CD4-positive, alpha-beta T cell treated with Interleukin-6 for 4 hours (primary cell): ENCODE results near the gene SELP.
"Not testable (repeated sequence)": the region's sequence is repeated elsewhere in the genome, so short reads cannot be mapped to it uniquely, and the experiment has no call there.

Source experiments
- DNase-seq: peaks from one replicate; pipeline ENCODE4 v3.0.0-alpha.2; 2020; ENCODE audit warnings: mixed read lengths

The SELP gene

GRCh38 chr1:169630006-169630405 is at the start of gene SELP:
SELP (minus strand) TSS chr1:169630124; CDS start chr1:169630074, 50 bp downstream.
- no peak for DNase-seq

GRCh38 chr1:169679692-169680091 is 49.8 kb upstream of the SELP start:
- DNase-seq, result no peak

DNA sequence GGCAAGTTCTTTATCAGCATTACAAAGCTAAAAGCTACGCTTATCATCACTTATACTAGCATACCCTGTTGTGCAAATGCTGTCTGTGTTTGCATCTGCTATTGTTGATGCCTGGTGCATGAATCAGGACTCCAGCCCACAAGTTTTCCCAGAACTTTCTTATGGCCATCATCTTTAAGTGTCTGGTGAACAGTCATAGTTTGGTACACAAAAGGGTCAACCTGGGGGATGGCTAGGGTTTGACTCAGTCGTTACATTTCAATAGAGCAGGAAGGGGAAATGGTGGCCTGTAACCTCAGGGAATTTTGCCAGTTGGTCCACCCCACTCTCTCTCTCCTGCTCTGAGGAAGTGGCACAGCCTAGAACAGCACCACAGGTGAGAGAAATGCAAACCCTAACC is 46.1 kb upstream of the SELP start:
- DNase-seq, result peak; percentile 14

DNA sequence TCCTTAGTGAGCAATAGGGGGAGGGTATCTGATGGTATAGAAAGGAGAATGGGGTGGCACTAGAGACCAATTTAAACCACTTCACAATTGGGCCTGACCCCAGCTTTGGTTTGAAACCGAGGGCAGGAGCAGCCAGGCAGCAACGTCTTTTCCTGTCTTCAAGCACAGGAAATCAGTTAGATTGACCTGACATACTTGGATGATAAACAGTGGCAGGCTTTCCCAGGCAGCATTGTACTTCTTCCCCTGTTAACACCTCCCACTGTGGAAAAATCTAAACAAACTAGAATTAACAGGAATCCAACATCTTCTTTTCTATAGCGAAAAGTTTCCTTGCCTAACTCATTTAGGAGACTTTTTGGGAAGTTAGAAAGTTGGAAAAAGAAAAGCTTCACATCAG is 40.9 kb upstream of the SELP start:
- DNase-seq, result no peak

- not testable (repeated sequence) for DNase-seq
Observed at GRCh38 chr1:169670244-169670643, 40.3 kb upstream of the SELP start.

GRCh38 chr1:169667699-169668596 is 38.0 kb upstream of the SELP start:
- DNase-seq, result peak; percentile 40

DNA sequence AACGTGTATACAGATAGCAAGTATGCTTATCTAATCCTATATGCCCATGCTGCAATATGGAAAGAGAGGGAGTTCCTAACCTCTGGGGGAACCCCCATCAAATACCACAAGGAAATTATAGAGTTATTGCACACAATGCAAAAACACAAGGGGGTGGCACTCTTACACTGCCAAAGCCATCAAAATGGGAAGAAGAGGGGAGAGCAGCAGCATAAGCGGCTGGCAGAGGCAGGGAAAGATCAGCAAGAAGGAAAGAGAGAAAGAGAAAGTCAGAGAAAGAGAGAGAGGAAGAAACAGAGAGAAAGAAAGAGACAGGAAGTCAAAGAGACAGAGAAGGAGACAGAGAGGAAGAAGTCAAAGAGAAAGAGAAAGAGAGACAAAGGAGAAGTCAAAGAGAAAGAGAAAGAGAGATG is 37.3 kb upstream of the SELP start:
- peak; percentile 16 for DNase-seq

DNA sequence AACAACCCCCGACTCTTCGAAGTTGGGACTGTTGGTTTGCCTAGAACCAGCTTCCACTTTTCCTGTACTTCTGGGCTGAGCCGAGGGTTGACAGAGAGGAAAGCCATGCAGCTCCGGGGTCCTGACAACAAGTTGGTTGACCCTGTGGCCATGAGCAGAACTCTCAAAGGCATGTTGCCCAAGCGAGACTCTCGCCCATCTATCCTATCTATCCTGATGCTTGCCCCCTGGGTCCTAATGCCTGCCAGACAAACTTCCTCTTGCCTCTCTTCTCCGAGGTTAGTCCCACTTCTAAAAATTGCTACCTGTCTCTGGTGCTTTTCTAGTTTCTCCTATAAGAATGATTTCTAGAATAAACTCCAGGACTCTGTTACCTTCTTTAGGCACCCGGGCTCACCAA is 32.8 kb upstream of the SELP start:
- DNase-seq, result not testable (repeated sequence)

GRCh38 chr1:169661066-169661465 is 31.1 kb upstream of the SELP start:
- not testable (repeated sequence) for DNase-seq

- not testable (repeated sequence) for DNase-seq
Observed at GRCh38 chr1:169658777-169659176, 28.9 kb upstream of the SELP start.

DNA sequence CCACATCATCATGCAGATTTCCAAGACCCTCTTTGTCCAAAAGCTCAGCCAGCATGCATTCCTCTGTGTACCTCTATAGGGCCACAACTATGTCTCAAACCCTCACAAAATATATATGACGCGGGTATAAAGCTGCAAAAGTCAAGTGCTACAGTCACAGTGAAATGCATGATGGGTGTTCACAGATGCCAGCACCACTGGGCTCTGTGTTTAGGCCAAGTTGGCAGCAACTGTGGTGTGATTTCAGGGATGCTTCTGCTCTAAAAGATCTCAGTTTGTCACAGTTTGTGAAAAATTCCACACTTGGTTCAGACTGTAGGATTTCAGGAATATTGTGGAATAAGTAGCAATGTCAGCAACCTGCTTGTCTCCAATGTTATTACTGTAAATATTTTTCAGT is 23.9 kb upstream of the SELP start:
- DNase-seq, result no peak

GRCh38 chr1:169651035-169651434 is 21.1 kb upstream of the SELP start:
- DNase-seq, result no peak

- no peak for DNase-seq
Observed at GRCh38 chr1:169650551-169650950, 20.6 kb upstream of the SELP start.

- no peak for DNase-seq
Observed at GRCh38 chr1:169648709-169649108, 18.8 kb upstream of the SELP start.

GRCh38 chr1:169648187-169648586 is 18.3 kb upstream of the SELP start:
- DNase-seq, result no peak

DNA sequence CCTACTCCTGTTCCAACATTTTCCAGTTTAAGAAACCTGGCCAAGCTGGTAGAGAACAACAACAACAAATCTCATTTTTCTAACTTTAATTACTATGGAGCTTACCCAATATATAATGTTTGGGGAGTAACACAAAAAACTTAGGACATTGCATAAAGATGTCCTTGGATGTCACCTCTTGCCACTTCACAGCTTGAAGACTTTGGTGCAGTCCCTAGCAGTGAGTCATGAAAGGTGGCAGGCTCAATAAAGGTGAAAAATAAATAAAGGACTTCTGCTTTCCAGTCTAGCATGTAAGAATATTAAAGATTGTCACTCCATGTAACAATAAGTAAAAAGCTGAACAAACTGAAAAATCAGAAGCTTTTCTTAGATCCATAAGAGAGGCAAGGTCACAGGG is 17.6 kb upstream of the SELP start:
- no peak for DNase-seq

DNA sequence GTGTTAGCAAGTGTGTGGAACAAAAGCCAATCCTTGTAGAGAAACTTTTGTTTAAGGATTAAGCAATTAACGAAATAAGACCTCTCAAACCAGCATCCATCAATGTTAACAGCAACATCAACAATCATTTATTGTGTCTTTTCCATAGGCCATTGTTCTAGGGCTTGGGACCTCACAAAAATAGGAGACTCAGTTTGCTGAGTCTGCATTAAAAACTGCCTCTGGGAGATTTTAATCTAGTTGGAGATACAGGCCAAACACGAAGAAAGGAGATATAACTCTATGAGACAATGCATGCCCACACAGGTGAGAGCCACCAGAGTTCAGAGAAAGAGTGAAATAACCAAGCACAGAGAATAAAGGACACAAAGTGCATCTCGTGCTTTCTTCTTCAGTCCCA is 14.4 kb upstream of the SELP start:
- DNase-seq, result no peak

DNA sequence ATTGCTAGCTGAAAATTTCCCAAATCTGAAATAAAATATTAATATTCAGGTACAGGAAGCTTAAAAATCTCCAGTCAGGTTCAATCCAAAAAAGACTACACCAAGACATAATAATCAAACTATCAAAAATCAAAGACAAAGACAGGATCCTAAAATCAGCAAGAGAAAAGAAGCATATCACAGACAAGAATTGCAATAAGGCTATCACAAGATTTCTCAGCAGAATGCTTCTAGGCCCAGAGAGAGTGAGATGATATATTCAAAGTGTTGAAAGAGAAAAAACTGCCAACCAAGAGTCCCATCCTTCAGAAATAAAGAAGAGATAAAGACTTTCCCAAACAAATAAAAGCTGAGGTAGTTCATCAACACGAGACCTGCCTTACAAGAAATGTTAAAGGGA is 5.0 kb upstream of the SELP start:
- no peak for DNase-seq

DNA sequence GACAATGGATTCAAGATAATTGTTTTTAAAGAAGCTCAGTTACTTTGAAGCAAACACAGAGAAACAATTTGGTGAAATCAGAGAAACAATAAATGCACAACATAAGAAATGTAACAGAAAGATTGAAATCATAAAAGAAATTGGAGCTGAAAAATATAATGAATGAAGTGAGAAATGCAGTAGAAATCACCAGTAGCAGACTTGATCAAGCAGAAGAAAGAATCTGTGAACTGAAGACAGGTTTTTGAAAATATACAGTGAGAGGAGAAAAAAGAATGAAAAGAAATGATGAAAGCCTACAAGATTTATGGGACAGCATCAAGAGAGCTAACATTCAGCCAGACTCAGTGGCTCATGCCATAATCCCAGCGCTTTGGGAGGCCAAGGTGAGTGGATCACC is 4.2 kb upstream of the SELP start:
- DNase-seq, result no peak

- DNase-seq, result no peak
Observed at GRCh38 chr1:169631249-169631648, 1.3 kb upstream of the SELP start.

DNA sequence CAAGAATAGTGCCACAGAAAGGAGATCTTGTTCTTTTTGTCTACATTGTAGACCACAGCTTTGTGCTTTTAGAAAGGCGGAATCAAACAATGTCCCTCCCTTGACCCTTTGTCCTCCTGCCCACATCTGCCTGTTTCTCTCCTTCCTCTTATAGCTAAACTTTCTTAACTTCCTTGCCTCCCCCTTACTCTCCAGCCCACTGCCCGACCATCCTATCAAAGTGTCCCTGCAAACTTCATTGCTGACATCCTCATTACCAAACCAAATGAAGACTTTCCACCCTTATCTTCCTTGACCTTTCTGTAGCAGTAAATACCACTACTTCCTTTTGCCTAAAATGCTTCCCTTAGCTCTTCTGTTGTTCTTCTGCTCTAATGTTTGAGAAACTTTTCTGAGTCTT is 5.0 kb downstream of the SELP start:
- no peak for DNase-seq

GRCh38 chr1:169624122-169624521 is 5.8 kb downstream of the SELP start:
- no peak for DNase-seq

DNA sequence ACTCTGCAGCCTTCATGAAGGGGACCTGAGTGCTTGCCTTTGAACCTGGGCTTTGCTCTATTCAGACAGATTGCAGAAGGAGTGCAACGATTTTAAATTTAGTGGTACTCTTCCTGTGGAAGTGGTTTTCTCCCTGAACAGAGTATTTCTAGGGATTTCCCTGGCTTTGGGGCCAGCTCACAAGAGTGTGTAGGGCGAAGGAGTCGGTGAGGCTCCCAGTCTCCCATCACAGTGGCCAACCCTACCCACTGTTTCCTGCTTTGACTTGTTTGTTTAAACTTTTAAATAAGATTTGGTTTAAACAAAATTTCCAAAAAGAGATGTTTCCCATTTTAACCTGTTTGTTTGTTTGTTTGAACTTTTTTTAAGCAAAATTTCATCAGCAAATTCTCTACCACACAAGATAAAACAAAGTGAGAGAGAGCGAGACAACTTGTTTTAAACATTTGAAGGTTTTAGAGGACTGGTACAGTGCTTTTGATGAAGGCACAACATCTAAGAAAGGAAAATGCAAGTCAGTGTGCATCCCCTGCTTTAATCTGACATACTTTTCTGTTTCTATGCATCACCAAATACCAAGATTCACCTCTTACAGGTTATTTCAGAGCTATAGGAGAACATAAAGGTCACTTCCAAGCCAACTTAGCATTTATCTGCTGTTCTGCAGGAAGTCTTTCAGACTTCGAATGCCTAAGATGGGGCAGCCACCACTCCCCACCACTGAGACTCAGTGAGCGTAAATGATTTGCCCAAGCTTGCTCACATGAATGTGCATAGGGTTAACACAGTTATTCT is 6.6 kb downstream of the SELP start:
- DNase-seq, result peak; percentile 24

- DNase-seq, result no peak
Observed at GRCh38 chr1:169620565-169620964, 9.4 kb downstream of the SELP start.
